IgD-negative memory B cell (primary cell): ENCODE data around the gene PGK2. TPM values are rescaled to one million over a fixed set of nuclear protein-coding genes. Genes with fewer than 3 reads are reported as not detected.

Experiments used
- H3K27ac Mint-ChIP-seq, 3 donors: one replicate each; pipeline ENCODE4 v1.8.0; 2020 to 2022; ENCODE audit warnings: mild to moderate bottlenecking in 3 of 3, mixed read lengths in 3 of 3, moderate library complexity in 1 of 3
- H3K27me3 Mint-ChIP-seq: one replicate; pipeline ENCODE4 v1.8.0; 2021; ENCODE audit warnings: mixed read lengths
- H3K36me3 Mint-ChIP-seq: one replicate; pipeline ENCODE4 v1.8.0; 2020; ENCODE audit warnings: mild to moderate bottlenecking, mixed read lengths
- H3K4me1 Mint-ChIP-seq, 3 donors: one replicate each; pipeline ENCODE4 v1.8.0; 2020 to 2022; ENCODE audit warnings: mixed read lengths in 3 of 3, mild to moderate bottlenecking in 1 of 3
- H3K4me3 Mint-ChIP-seq, 4 donors: one replicate each; pipeline ENCODE4 v1.8.0; 2020 to 2022; ENCODE audit warnings: mild to moderate bottlenecking in 4 of 4, mixed read lengths in 4 of 4, moderate library complexity in 3 of 4
- H3K9me3 Mint-ChIP-seq, 3 donors: one replicate each; pipeline ENCODE4 v1.8.0; 2020 to 2021; ENCODE audit warnings: mixed read lengths in 3 of 3, mild to moderate bottlenecking in 1 of 3
- polyA plus RNA-seq: library from polyadenylated mRNA; unstranded; fragments of 300-500 nt; fragmentation: Illumina TruSeq; gene quantifications from one replicate; pipeline ENCODE4 v1.2.3, GENCODE V29; 2021

The PGK2 gene
- polyA plus RNA-seq, 1 donor from 2014 or later, result not detected

- Mint-ChIP-seq H3K36me3 (peaks cover 1% of the 10 kb centered on the region), H3K9me3 (peaks cover 0 to 5% (median 2%) of the 10 kb centered on the region in 3 donors), H3K4me3 (no peak overlapping the region), H3K4me1 (no peaks in the 10 kb centered on the region), H3K27me3 (no peaks in the 10 kb centered on the region), H3K27ac (no peak overlapping the region)
These were observed 12.0 kb downstream of the PGK2 start for GRCh38 chr6:49775043-49775442.

- Mint-ChIP-seq H3K36me3 (peaks cover 1% of the 10 kb centered on the region), H3K27me3 (no peaks in the 10 kb centered on the region), H3K4me1 (no peaks in the 10 kb centered on the region), H3K9me3 (peaks cover 0 to 3% (median 0%) of the 10 kb centered on the region in 3 donors), H3K4me3 (no peak overlapping the region), H3K27ac (peak overlapping the region in 1 of 3 donors; percentile 3)
These were observed 14.8 kb downstream of the PGK2 start for GRCh38 chr6:49772285-49772684.

GRCh38 chr6:49766762-49767161 lies 20.3 kb downstream of the PGK2 start:
- no peaks in the 10 kb centered on the region for H3K36me3 Mint-ChIP-seq
- no peaks in the 10 kb centered on the region for H3K9me3 Mint-ChIP-seq
- no peak overlapping the region for H3K27ac Mint-ChIP-seq
- no peaks in the 10 kb centered on the region for H3K27me3 Mint-ChIP-seq
- no peaks in the 10 kb centered on the region for H3K4me1 Mint-ChIP-seq
- H3K4me3 Mint-ChIP-seq, result no peak overlapping the region

DNA sequence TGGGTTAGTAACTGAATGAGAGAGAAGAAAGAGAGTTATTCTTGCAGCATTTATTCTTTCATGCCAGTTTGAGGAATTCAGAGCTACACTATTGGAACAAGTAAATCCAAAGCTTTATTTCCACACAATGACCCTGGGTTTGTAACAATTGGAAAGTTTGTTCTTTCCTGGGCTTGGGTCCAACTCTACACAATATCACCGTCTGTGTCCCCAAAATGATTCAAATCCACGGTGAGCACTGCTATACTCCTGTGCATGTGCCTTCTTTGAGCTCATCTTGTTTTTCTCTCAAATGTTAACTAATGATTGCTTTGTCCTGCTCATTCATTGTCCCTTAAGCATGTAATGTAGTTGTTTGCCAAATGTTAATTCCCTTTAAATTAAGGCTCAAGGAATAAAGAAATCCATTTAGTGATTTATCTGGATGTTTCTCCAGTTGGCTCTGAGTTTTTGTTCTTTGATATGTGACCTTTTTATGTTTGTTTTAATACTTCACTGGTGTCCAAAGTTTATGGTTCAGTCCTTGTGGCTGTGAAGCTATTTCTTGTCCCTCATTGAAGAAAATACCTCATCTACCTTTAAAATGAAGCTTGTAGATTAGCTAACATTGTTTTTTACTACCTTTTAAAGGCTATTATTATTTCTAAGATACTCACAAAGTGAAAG lies 22.4 kb downstream of the PGK2 start:
- H3K9me3 Mint-ChIP-seq, result no peaks in the 10 kb centered on the region
- peaks cover 2% of the 10 kb centered on the region for H3K36me3 Mint-ChIP-seq
- no peak overlapping the region for H3K4me3 Mint-ChIP-seq

GRCh38 chr6:49744259-49744658 lies 42.8 kb downstream of the PGK2 start, which contains the start of gene CRISP3:
CRISP3 (minus strand) TSS chr6:49744388; CDS start chr6:49744367, 21 bp downstream.
- Mint-ChIP-seq H3K27ac (no peak within 1 kb of the TSS), H3K36me3 (no peaks in the 10 kb centered on the region), H3K27me3 (no peaks in the 10 kb centered on the region), H3K4me3 (no peak within 1 kb of the TSS), H3K9me3 (peaks cover under 1 to 6% (median 2%) of the 10 kb centered on the region in 3 donors), H3K4me1 (no peaks in the 10 kb centered on the region)

More for the DNA sequence above, 22.4 kb downstream of the PGK2 start:
- no peaks in the 10 kb centered on the region for H3K4me1 Mint-ChIP-seq
- H3K27me3 Mint-ChIP-seq, result no peaks in the 10 kb centered on the region
- no peak overlapping the region for H3K27ac Mint-ChIP-seq

DNA sequence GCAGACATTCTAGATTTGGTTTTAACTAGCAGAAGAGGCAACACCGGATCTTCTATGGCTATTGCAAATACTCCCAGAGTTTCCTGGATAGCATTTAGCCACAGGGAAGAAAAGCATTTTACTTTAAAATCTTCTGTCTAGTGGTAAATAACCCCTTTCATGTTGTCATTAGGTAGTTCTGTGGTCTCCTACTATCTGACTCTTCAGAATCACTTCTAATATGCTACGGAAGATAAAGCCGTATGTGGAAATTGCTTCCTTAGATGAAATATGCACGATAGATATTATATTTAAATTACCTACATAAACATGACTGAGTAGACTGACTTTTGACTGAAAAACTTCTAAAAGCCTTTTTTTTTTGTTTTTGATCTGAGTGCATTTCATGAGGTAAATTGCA lies 43.7 kb downstream of the PGK2 start:
- Mint-ChIP-seq H3K4me1 (no peaks in the 10 kb centered on the region), H3K4me3 (no peak overlapping the region), H3K27me3 (no peaks in the 10 kb centered on the region), H3K36me3 (no peaks in the 10 kb centered on the region), H3K27ac (no peak overlapping the region), H3K9me3 (peaks cover 0 to 6% (median 0%) of the 10 kb centered on the region in 3 donors)

- Mint-ChIP-seq H3K9me3 (peaks cover 0 to 2% (median 0%) of the 10 kb centered on the region in 3 donors), H3K27me3 (no peaks in the 10 kb centered on the region), H3K36me3 (no peaks in the 10 kb centered on the region), H3K27ac (no peak overlapping the region), H3K4me3 (no peak overlapping the region), H3K4me1 (no peaks in the 10 kb centered on the region)
These were observed 47.7 kb downstream of the PGK2 start for GRCh38 chr6:49739423-49739822.

DNA sequence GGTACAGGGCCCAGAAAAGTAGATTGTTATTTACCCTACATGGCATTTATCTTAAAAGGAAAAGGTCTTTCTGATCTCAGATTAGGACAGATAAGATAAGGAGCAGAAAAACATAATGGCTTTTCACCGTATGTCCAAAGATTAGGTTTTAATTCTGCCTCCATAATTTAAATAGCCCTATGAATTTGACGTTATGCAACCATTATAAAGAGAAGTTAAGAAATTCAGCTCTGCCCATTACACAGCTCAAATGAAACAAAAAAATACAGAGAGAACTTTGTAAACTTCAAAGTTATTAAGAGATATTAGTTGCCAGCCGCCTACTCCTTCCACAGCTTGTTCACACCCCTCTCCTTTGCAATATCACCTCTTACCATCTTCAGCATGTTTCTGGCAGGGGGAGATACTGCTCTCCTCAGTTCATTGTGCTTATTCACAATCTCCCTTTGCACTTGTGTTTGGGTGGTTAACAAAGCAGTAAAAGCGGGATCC lies 51.0 kb downstream of the PGK2 start:
- no peaks in the 10 kb centered on the region for H3K27me3 Mint-ChIP-seq
- peaks cover 0 to 1% (median 0%) of the 10 kb centered on the region in 3 donors for H3K9me3 Mint-ChIP-seq
- no peaks in the 10 kb centered on the region for H3K36me3 Mint-ChIP-seq
- no peak overlapping the region for H3K27ac Mint-ChIP-seq
- H3K4me3 Mint-ChIP-seq, result no peak overlapping the region
- no peaks in the 10 kb centered on the region for H3K4me1 Mint-ChIP-seq

Other genes with a start within 250 kb of the PGK2 start
- gene C6orf141, start 236.6 kb downstream of the PGK2 start, polyA plus RNA-seq, result not detected
- not detected for gene RHAG, start 150.4 kb downstream of the PGK2 start, polyA plus RNA-seq
- gene CRISP2, start 73.7 kb downstream of the PGK2 start, polyA plus RNA-seq, result not detected
- gene CRISP3, start 42.9 kb downstream of the PGK2 start, polyA plus RNA-seq, result not detected
- gene CRISP1, start 79.2 kb upstream of the PGK2 start, polyA plus RNA-seq, result not detected
- not detected for gene DEFB114, start 176.9 kb upstream of the PGK2 start, polyA plus RNA-seq
- not detected for gene DEFB113, start 182.3 kb upstream of the PGK2 start, polyA plus RNA-seq
- not detected for gene DEFB110, start 234.7 kb upstream of the PGK2 start, polyA plus RNA-seq